CD1c-positive myeloid dendritic cell (primary cell): ENCODE results near the gene CFB.
A peak's percentile ranks its signal among the peaks of the same experiment; 100 is the strongest.
"Not testable (repeated sequence)": the region's sequence is repeated elsewhere in the genome, so short reads cannot be mapped to it uniquely, and the experiment has no call there.

ENCODE experiments used
- DNase-seq: peaks from one replicate; pipeline ENCODE4 v3.0.0-alpha.2; 2016; ENCODE audit errors: extremely low spot score

Gene CFB

DNA sequence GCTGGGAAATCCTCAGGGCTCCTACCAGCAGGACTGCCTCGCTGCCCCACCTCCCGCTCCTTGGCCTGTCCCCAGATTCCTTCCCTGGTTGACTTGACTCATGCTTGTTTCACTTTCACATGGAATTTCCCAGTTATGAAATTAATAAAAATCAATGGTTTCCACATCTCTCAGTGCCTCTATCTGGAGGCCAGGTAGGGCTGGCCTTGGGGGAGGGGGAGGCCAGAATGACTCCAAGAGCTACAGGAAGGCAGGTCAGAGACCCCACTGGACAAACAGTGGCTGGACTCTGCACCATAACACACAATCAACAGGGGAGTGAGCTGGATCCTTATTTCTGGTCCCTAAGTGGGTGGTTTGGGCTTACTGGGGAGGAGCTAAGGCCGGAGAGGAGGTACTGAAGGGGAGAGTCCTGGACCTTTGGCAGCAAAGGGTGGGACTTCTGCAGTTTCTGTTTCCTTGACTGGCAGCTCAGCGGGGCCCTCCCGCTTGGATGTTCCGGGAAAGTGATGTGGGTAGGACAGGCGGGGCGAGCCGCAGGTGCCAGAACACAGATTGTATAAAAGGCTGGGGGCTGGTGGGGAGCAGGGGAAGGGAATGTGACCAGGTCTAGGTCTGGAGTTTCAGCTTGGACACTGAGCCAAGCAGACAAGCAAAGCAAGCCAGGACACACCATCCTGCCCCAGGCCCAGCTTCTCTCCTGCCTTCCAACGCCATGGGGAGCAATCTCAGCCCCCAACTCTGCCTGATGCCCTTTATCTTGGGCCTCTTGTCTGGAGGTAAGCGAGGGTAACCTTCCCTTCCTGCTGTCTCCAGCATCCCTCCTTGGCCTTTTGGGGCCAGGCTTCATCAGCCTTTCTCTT, at the start of gene CFB:
Gene CFB (plus strand): TSS at position 589 of the 863 bp plus-strand sequence. CDS start 127 bp downstream, at position 716.
- peak; percentile 76 for DNase-seq

DNA sequence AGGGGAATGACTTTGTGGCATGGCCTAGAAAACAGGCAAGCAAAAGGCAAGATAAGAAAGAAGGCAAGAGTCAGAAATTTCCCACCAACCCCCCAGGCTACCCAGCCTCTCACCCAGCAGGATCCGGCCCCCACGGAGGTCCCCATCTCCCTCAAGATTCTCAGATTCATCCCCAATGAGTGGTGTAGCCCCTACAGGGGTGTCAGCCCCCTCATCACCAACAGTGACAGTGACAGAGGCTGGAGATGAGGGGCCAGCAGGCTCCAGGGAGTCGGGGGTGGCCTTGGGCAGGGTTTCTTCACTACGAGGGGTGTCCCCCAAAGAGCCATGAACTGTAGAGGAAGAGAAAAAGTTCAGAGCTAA, 49.4 kb upstream of the CFB start:
- DNase-seq = no peak

DNA sequence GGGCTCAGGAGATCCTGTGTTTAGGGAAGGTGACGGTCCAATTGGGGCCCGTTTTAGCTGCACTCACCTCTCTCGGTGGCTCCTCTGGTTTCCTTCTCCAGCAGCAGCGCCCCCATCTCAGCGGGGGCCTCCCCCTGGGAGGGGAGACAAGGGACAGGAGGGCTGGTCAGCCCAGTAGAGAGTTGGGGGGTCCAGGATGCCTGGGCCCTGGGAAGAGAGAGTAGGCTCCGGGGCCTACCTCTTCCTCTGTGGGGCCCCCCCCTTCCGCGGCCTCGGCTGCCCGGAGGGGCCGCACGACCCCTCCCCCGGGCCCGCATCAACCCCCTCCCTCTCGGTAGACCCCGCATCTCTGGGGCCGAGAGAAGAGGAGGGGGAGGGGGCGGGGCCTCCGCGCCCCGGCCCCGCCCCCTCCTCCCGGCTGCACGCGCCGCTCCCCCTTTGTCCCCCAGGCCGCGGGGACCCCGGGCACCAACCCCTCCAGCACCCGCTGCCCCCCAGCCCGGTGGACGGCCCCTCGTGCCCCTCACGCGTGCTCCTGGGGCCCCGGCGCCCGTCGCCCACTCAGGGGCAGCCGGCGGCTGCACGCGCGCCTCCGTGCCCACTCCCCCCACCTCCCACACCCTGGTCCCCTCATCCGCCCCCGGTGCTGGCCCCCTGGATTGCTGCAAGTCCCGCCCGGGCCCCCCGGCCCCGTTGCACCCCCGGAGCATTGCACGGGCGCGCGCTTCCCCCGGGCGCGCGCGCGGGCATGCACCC, 48.9 kb upstream of the CFB start:
- DNase-seq = no peak

DNA sequence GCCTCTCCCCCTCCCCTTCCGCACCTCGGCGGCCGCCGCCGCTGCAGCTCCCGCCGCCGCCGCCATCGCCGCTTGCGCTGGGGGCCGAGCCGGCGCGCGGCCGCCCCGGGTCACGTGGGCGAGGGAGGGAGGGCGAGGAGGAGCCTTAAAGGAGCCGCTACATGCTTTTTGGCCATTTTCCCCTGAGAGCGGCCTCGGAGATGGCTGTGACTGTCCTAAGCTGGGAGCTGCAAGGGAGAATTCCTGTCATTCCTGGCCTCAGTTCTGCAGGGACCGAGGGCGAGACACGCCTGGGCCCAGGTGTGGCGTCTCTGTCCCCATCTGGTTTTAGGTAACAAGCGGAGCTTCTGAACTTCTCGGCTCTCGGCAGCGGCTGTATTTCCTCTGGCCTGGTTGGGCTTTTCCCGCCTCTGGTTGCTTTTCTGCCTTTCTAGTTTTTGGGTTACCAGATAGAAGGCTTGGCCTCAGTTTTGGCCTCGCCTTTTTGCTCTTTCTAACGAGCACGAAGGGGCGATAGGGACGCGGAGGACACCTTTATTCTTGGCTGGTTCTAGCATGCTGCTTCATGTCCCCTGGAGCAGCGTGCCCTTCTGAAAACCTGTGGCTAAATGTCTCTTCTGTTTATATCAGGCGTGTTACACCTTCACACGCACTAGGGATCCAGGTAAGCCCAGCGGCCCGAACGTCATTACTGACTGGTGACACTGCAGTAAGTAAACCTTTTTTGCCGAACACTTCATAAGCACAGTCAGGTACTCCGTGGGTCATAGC, 48.1 kb upstream of the CFB start, which contains the start of gene EHMT2:
Gene EHMT2 (minus strand): TSS at position 87 of the 771 bp plus-strand sequence. CDS start 21 bp downstream, at position 66.
- peak; percentile 93 for DNase-seq

DNA sequence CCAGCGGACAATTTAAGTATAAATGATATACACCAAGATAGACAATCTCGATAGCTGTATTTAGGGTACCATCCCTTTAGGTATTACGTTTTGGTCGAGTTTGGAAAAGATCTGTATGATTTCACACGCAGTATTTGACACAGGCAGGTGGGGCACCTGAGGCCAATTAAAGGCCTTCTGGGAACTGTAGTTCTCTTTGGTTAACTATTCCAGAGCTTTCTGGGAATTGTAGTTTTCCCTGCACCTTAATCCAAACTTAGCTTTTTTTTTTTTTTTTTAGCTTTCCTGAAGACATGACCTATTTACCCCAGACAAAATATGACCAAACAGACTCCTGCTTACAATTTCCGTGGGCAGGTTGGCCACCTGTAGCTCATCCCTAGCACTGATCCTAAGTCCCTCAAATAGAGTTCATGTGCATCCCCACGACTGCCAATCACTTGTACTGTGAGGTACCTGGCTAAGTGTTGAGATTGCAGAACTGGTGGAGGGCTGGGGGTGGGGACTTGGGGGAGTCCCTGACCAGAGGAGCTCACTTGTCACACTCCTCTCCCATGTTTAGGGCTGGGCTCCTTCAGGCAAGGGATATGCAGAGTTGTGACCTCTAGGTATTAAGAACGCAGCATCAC, 47.4 kb upstream of the CFB start:
- peak; percentile 45 for DNase-seq

DNA sequence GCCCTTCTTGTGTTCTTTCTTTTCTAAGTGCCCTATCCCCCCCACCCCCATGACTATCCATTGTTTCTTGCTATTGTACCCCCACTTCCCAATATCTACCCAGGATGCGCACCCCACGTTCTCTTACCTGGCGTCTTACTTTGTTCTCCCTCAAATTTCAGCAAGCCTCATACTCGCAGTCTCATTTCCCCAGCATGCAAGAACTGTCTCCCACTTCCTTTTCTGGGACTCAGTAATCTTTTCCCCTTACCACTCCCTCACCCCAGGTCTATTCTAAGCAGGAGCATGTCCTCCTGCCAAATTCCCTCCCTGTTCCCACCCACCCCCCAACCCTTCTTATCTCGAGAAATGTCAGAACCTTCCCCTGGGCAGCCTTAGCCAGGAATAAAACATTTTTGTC, 46.7 kb upstream of the CFB start:
- peak; percentile 35 for DNase-seq

DNA sequence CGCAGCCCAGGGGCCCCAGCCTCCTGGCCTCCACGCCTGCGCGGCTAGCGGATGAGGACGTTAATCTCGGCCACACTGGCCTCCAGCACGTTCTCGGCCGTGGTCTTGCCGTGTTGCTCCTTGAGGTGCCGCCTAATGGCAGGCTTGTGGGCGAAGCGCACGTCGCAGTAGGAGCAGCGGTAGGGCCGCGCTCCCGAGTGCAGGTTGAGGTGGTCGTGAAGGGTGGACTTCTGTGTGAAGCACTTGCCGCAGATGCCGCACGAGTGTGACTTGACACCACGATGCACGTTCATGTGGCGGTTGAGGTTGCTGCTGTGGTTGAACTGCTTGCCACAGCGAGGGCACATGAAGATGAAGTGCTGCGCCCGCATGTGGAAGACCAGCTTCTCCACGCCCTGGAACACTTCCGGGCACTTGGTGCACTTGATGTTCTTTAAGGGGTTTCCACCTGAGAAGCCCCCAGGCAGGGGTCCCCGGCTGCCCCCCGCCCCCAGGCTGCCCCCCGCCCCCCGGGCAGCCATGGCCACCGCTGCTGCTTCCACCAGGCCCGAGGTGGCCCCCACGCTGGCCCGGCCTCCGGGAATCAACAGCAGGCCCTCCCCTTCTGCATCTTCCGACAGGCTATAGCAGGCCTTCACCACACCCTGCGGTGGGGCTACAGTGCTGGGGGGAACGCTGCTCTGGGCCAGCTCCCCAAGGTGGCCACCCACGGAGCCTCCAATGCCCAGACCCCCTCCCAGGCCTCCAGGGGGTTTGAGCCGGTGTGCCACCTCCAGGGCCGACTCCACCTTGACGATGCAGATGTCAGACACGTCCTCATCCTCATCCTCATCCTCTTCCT, 45.8 kb upstream of the CFB start:
- DNase-seq = no peak

DNA sequence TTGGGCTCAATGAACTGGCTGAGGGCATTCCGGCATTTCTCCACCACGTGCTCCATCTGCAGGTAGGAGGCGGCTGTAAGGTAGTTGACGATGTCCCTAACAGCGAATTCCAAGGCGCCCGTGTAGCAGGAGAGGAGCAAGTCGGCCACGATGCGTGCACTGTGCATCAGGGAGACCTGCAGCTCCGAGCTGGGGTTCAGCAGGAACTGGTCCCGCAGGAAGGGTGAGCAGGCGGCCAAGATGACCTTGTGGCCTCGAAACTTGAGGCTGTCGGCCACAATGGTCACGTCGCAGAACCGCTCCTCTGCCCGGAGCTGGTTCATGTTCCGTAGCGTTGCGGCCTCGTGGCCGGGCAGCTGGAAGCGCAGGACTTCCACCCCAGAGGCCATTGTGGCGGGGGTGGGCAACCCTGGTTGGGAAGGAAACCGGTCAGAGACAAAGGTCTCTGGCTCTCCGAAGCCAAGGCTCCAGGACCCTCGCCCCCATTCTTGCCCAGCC, 44.9 kb upstream of the CFB start:
- no peak for DNase-seq

DNA sequence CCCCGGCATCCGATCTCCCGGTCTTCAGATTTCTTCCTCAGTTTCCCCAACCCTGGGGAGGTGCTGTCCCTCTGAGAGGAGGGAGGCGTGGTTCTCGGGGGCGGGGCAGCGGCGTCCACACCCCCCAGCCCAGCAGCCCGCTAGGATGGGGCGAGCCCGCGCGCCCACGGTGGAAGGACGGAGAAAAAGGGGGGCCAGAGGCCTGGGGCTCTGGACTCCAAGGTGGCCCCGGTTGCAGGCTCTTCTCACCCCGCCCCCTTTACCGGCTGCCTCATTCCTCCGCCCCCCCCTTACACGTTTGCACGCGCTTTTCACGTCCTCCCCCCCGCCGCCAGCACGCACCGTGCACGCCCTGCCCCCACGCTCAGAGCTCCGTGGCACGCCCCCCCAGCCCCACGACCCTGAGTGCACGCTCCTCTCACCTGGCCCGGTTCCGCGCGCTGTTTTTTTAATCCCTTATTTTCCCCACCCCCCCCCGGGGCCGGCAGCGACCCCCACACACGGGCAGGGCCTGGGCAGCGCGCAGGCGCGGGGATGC, 44.4 kb upstream of the CFB start:
- DNase-seq = peak; percentile 63

DNA sequence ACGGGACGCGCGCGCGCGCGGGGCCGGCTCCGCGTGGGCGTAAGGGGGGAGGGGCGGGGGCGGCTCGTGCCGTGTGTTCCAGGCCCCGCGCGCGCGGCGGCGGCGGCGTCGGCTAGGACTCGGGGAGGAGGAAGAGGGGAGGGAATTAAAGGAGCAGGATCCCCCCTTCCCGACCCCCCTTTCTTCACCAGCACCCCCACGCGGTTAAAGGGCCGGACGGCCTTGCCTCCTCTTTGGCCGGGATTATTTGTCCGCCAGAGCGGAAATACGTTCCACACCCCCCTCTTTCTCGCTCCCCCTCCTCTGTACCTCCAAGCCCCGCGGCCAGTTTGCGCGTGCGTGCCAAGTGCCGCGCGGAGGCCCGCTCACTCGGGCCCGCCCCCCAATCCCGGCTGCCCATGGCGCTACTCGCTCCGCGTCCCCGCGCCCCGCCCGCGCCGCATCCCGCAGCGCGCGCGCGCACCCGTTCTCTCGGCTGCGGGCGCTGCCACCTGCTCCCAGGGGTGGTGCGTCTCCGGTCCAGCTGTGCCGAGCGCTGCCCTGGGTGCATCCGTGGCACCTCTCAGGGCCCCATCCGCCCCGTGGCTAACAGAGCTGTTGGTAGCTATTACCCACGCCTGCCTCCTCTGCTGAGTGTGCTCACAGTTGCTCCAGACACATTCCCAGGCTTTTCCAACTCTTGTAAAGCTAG, 43.8 kb upstream of the CFB start, which contains the start of gene ZBTB12:
Gene ZBTB12 (minus strand): TSS at position 134 of the 691 bp plus-strand sequence. CDS start 781 bp downstream, outside the sequence.
- DNase-seq = peak; percentile 88

DNA sequence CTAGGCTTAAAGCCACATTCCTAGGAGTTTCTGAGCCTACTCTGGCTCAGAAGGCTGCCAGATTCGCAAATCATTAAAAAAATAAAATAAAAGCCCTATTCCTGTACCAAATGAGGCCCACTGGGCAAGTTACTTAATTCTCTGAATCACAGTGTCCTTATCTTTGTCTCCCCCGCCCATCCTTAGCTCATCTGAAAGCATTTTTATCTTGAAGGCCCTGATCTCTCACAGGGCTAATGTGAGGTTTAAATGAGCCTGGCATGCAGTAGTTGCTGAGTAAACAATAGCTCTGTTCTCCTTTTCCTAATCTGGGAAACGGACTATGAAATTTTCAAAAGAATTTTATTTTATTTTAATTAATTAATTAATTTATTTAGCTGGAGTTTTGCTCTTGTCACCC, 41.9 kb upstream of the CFB start:
- no peak for DNase-seq

DNA sequence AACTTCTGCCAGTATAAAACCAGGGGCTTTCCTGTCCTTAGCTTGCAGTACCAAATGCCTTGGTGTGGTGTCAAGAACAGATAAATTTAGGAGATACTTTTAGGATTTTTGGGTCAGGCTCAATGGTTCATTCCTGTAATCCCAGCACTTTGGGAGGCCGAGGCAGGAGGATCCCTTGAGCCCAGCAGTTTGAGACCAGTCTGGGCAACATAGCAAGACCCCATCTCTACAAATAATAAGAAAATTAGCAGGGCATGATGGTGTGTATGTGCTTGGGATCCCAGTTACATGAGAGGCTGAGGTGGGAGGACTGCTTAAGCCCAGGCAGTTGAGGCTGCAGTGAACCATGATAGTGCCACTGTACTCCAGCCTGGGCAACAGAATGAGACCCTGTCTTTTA, 40.9 kb upstream of the CFB start:
- DNase-seq = no peak

DNA sequence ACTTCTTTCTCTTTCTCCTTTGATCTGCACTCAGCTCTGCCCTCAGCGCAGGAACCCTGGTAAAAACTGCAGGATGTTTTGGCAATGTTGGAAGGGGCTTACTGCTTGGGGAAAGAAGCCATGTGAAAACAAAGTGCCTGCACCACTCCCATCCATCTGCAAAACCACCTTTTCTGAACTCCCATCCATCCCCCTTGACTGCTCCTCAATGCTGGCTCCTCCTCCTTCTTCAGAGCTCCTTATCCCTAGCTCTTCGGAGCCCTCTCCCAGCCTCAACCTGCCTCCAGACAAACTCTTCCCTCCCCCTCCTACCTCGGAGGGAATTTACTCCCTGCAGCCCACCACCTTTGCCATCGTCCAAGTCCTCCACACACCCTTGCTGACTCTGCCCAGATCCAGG, 39.8 kb upstream of the CFB start:
- DNase-seq = no peak

DNA sequence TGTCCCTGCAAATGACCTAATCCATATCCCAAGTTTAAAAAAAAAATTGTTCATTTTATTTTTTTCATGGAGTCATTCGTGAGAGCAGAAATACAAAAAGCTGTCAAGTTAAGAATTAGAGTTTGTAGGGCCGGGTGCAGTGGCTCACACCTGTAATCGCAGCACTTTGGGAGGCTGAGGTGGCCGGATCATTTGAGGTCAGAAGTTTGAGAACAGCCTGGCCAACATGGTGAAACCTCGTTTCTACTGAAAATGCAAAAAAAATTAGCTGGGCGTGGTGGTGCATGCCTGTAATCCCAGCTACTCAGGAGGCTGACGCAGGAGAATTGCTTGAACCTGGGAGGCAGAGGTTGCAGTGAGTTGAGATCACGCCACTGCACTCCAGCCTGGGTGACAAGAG, 39.2 kb upstream of the CFB start:
- DNase-seq = not testable (repeated sequence)

DNA sequence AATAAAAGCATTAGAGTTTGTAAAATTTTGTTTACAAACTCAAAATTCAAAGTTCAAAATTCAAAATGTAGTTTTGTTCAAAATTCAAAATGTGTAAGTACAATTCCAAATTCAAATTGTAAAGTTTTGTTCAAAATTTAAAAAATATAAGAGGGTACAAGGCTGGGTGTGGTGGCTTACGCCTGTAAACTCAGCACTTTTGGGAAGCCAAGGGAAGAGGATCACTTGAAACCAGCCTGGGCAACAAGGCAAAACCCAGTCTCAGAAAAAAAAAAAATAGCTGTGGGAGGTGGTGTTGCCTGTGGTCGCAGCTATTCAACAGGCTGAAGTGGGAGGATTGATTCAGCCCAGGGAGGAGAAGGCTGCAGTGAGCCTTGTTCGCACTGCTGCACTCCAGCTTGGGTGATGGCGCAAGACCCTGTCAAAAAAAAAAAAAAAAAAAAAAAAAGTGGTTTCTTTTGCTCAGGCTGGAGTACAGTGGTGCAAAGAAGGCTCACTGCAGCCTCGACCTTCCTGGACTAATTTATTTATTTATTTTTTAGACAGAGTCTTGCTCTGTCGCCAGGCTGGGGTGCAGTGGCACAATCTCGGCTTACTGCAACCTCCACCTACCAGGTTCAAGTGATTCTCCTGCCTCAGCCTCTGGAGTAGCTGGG, 38.6 kb upstream of the CFB start:
- peak; percentile 87 for DNase-seq

DNA sequence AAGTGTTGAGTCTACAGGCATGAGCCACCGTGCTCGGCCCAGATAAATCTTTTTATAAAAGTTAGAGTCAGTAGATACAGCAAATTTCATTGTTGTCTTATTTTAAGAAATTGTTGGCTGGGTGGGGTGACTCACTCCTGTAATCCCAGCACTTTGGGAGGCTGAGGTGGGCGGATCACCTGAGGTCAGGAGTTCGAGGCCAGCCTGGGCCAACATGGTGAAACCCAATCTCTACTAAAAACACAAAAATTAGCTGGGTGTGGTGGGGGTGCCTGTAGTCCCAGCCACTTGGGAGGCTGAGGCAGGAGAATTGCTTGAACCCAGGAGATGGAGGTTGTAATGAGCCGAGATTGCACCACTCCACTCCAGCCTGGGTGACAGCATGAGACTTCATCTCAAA, 37.6 kb upstream of the CFB start:
- not testable (repeated sequence) for DNase-seq

DNA sequence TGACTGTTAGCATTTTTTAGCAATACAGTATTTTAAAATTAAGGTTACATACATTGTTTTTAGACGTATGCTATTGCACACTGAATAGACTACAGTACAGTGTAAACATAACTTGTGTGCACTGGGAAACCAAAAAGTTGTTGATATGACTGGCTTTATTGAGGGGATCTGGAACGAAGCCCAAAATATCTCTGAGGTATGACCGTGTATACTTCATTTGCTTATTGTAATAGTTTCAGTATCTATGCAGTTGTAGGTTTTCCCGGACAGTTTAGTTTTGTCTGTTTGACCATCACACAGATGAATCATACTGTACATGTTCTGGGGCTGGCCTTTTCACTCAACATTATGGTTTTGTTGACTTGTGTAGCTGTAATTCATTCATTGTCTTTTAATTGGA, 37.1 kb upstream of the CFB start:
- DNase-seq = peak; percentile 28

DNA sequence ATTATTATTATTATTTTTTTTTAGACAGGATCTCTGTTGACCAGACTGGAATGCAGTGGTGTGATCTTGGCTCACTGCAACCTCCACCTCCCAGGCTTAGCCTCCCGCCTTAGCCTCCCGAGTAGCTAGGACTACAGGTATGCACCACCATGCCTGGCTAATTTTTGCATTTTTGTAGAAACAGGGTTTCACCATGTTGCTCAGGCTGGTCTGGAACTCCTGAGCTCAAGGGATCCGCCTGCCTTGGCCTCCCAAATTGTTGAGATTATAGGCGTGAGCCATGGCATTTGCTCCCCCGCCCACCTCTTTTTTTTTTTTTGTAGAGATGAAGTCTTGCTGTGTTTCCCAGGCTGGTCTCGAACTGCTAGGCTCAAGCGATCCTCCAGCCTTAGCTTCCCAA, 36.6 kb upstream of the CFB start:
- DNase-seq = not testable (repeated sequence)
